Measurements from ENCODE around the gene DCP2.

DNA sequence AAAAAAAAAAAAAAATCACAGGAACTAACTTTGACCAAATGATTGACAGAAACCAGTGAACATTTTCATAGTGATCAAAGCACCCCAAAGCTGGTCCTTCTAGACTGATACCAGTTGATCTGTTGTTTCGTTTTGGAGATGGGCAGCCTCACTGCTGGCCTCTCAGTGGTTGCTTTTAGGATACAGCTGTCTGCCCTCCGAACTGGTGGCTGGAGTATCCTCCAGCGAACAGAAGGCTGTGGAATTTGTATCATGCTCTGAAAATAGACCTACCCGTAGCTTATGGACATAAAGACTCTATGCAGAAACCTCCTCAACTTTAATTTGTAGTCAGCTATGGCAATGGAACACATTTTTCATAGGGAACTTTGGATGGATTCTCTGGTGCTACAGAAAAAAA, 49.0 kb downstream of the DCP2 start:
- TF ChIP-seq, protein P1, sequence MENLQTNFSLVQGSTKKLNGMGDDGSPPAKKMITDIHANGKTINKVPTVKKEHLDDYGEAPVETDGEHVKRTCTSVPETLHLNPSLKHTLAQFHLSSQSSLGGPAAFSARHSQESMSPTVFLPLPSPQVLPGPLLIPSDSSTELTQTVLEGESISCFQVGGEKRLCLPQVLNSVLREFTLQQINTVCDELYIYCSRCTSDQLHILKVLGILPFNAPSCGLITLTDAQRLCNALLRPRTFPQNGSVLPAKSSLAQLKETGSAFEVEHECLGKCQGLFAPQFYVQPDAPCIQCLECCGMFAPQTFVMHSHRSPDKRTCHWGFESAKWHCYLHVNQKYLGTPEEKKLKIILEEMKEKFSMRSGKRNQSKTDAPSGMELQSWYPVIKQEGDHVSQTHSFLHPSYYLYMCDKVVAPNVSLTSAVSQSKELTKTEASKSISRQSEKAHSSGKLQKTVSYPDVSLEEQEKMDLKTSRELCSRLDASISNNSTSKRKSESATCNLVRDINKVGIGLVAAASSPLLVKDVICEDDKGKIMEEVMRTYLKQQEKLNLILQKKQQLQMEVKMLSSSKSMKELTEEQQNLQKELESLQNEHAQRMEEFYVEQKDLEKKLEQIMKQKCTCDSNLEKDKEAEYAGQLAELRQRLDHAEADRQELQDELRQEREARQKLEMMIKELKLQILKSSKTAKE (IDR thresholded peaks at IDR 0.05; ENCODE audit: low read depth, poor library complexity, severe bottlenecking): no peak
- TF ChIP-seq JUNB (IDR thresholded peaks at IDR 0.05) (no peak), KDM1A (IDR thresholded peaks at IDR 0.05; ENCODE audit: borderline replicate concordance) (no peak), SIN3A (IDR thresholded peaks at IDR 0.05; ENCODE audit: low read depth, low read length) (no peak), BRCA1 (IDR thresholded peaks at IDR 0.05; ENCODE audit: low read depth, low read length) (no peak), BHLHE40 (IDR thresholded peaks at IDR 0.05; ENCODE audit: borderline replicate concordance in 1 of 2, low read depth in 2 of 2, low read length in 1 of 2) (no peak), POLR2A (IDR thresholded peaks at IDR 0.05; ENCODE audit: low read depth, low read length) (no peak; the same call in 1 of the 2 replicates)
- TF ChIP-seq, protein P2, sequence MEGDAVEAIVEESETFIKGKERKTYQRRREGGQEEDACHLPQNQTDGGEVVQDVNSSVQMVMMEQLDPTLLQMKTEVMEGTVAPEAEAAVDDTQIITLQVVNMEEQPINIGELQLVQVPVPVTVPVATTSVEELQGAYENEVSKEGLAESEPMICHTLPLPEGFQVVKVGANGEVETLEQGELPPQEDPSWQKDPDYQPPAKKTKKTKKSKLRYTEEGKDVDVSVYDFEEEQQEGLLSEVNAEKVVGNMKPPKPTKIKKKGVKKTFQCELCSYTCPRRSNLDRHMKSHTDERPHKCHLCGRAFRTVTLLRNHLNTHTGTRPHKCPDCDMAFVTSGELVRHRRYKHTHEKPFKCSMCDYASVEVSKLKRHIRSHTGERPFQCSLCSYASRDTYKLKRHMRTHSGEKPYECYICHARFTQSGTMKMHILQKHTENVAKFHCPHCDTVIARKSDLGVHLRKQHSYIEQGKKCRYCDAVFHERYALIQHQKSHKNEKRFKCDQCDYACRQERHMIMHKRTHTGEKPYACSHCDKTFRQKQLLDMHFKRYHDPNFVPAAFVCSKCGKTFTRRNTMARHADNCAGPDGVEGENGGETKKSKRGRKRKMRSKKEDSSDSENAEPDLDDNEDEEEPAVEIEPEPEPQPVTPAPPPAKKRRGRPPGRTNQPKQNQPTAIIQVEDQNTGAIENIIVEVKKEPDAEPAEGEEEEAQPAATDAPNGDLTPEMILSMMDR (IDR thresholded peaks at IDR 0.05 in 2 of 3, conservative IDR thresholded peaks at IDR 0.05 in 1 of 3; ENCODE audit: control insufficient read depth in 2 of 3, extremely low read depth in 1 of 3, insufficient read depth in 1 of 3, low read depth in 3 of 3, low read length in 3 of 3): no peak
